HEK293 (cell line): Measurements from ENCODE around the gene CARM1.

Experiments
- GLI4 ChIP-seq: fragments of 450-650 bp; formaldehyde crosslinking; IDR thresholded peaks from 2 replicates; pipeline ENCODE4 v1.5.1; 2016; ENCODE audit warnings: missing biosample characterization, missing genetic modification characterization
- KLF9 ChIP-seq: fragments of 450-650 bp; formaldehyde crosslinking; IDR thresholded peaks from 2 replicates; pipeline ENCODE4 v1.5.1; 2016; ENCODE audit warnings: missing biosample characterization, missing genetic modification characterization, low read depth
- OSR2 ChIP-seq: fragments of 450-650 bp; formaldehyde crosslinking; IDR thresholded peaks from 2 replicates; pipeline ENCODE4 v1.5.1; 2016; ENCODE audit warnings: missing biosample characterization, missing genetic modification characterization
- PRDM2 ChIP-seq: fragments of 450-650 bp; formaldehyde crosslinking; IDR thresholded peaks from 2 replicates; pipeline ENCODE4 v1.5.1; 2016; ENCODE audit warnings: missing biosample characterization, missing genetic modification characterization, borderline replicate concordance
- SETDB1 ChIP-seq: IDR thresholded peaks from one replicate; pipeline ENCODE4 v1.6.1; 2017; ENCODE audit warnings: mild to moderate bottlenecking, low read length, moderate library complexity, mixed read lengths; ENCODE audit not compliant: insufficient read length
- ZBTB11 ChIP-seq: fragments of 450-650 bp; formaldehyde crosslinking; conservative IDR thresholded peaks from 2 replicates; pipeline ENCODE4 v1.5.1; 2016; ENCODE audit warnings: low read depth, missing biosample characterization, missing genetic modification characterization
- ZNF140 ChIP-seq: fragments of 450-650 bp; formaldehyde crosslinking; IDR thresholded peaks from 2 replicates; pipeline ENCODE4 v1.5.1; 2016; ENCODE audit warnings: missing biosample characterization, missing genetic modification characterization
- ZNF184 ChIP-seq: fragments of 450-650 bp; IDR thresholded peaks from 2 replicates; pipeline ENCODE4 v1.5.1; 2018; ENCODE audit warnings: missing biosample characterization, mild to moderate bottlenecking, missing genetic modification characterization
- ZNF19 ChIP-seq: fragments of 450-650 bp; formaldehyde crosslinking; IDR thresholded peaks from 2 replicates; pipeline ENCODE4; 2016; ENCODE audit warnings: missing biosample characterization, missing genetic modification characterization, low read depth
- ZNF2 ChIP-seq: fragments of 450-650 bp; formaldehyde crosslinking; IDR thresholded peaks from 2 replicates; pipeline ENCODE4 v1.5.1; 2016; ENCODE audit warnings: missing biosample characterization, missing genetic modification characterization
- ZNF335 ChIP-seq: fragments of 450-650 bp; formaldehyde crosslinking; conservative IDR thresholded peaks from 2 replicates; pipeline ENCODE4 v1.5.1; 2016; ENCODE audit warnings: missing biosample characterization, missing genetic modification characterization
- ZNF350 ChIP-seq: fragments of 450-650 bp; formaldehyde crosslinking; IDR thresholded peaks from 2 replicates; pipeline ENCODE4 v1.5.0; 2017; ENCODE audit warnings: missing biosample characterization, mild to moderate bottlenecking, missing genetic modification characterization
- ZNF391 ChIP-seq: fragments of 450-650 bp; formaldehyde crosslinking; IDR thresholded peaks from 2 replicates; pipeline ENCODE4 v1.5.1; 2016; ENCODE audit warnings: low read depth, missing biosample characterization, missing genetic modification characterization, borderline replicate concordance
- ZNF561 ChIP-seq: fragments of 450-650 bp; IDR thresholded peaks from 2 replicates; pipeline ENCODE4 v1.5.1; 2018; ENCODE audit warnings: missing biosample characterization, missing genetic modification characterization, borderline replicate concordance
- ZNF580 ChIP-seq: fragments of 450-650 bp; formaldehyde crosslinking; IDR thresholded peaks from 2 replicates; pipeline ENCODE4 v1.5.1; 2016; ENCODE audit warnings: missing biosample characterization, missing genetic modification characterization
- ZSCAN23 ChIP-seq: fragments of 450-650 bp; formaldehyde crosslinking; IDR thresholded peaks from 2 replicates; pipeline ENCODE4 v1.5.1; 2016; ENCODE audit warnings: missing biosample characterization, missing genetic modification characterization
- TF ChIP-seq, protein P1 (sequence below): fragments of 450-650 bp; formaldehyde crosslinking; optimal IDR thresholded peaks from 2 replicates; pipeline ENCODE3; 2016; ENCODE audit warnings: missing biosample characterization, mild to moderate bottlenecking, missing genetic modification characterization
- TF ChIP-seq, protein P2 (sequence below): fragments of 450-650 bp; formaldehyde crosslinking; IDR thresholded peaks from 2 replicates; pipeline ENCODE4 v1.5.1; 2016; ENCODE audit warnings: missing biosample characterization, missing genetic modification characterization
- TF ChIP-seq, protein P3 (sequence below): fragments of 450-650 bp; formaldehyde crosslinking; conservative IDR thresholded peaks from 2 replicates; pipeline ENCODE4 v1.5.1; 2016; ENCODE audit warnings: low read depth, missing biosample characterization, missing genetic modification characterization

The CARM1 gene

DNA sequence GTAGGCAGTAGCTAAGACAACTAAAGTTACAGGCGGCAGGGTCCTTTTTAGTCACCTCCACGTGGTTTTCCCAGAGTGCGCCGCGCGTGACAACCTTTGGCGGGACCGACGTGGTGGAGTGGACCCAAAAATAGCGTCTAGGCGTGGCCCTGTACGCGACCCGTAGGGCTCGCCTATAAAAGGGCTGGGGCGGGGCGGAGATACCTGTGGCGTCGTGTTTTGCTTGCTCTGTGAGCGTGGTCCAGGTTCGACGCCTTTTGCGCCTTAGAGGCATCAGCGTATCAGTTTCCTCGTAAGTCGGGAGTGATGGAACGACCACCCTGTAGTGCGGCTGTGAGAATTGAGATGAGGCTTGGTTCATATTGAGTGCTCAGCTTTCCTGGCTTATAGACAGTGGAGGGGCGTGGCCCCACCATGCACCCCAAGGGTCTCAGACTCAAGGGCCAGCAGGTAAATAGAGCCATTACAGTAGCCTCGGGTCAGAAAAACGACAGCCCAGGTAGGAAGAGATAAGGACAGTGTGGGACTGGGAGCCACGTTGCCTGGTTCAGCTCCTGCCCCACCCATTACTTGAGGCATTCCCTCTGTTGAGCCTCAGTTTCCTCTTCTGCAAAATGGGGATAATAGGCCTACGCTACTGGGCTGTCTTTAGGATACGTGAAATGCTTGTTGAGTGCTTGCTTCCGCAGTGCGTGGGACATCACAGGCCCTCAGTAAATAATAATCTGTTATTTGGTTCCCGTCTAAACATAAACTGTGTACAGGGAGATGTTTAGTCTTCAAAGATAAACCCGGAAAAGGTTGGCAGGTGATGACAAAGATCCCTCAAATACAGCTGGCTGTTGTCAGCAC is 34.6 kb upstream of the CARM1 start (continued):
- TF ChIP-seq ZSCAN23 (tag by site-specific recombination) (peak; percentile 87), ZNF19 (tag by site-specific recombination) (no peak), ZNF391 (tag by site-specific recombination) (peak; percentile 54; the same call in 1 of the 2 replicates), ZNF350 (tag by site-specific recombination) (peak; percentile 100), ZNF561 (tag by site-specific recombination) (peak; percentile 67; the same call in 1 of the 2 replicates), ZNF140 (no peak), ZBTB11 (tag by site-specific recombination) (0 out of 2 replicates have a peak, but pooled peaks have one; percentile 1), OSR2 (0 out of 2 replicates have a peak, but pooled peaks have one; percentile 7), ZNF335 (tag by site-specific recombination) (peak; percentile 75), KLF9 (tag by site-specific recombination) (peak; percentile 76), ZNF2 (peak; percentile 51), ZNF184 (no peak), GLI4 (peak; percentile 65; the same call in 1 of the 2 replicates), PRDM2 (tag by site-specific recombination) (no peak), SETDB1 (peak; percentile 98), ZNF580 (tag by site-specific recombination) (peak; percentile 81)
- TF ChIP-seq, protein P1, sequence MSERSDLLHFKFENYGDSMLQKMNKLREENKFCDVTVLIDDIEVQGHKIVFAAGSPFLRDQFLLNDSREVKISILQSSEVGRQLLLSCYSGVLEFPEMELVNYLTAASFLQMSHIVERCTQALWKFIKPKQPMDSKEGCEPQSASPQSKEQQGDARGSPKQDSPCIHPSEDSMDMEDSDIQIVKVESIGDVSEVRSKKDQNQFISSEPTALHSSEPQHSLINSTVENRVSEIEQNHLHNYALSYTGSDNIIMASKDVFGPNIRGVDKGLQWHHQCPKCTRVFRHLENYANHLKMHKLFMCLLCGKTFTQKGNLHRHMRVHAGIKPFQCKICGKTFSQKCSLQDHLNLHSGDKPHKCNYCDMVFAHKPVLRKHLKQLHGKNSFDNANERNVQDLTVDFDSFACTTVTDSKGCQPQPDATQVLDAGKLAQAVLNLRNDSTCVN (tag by site-specific recombination), result peak; percentile 56
- TF ChIP-seq, protein P2, sequence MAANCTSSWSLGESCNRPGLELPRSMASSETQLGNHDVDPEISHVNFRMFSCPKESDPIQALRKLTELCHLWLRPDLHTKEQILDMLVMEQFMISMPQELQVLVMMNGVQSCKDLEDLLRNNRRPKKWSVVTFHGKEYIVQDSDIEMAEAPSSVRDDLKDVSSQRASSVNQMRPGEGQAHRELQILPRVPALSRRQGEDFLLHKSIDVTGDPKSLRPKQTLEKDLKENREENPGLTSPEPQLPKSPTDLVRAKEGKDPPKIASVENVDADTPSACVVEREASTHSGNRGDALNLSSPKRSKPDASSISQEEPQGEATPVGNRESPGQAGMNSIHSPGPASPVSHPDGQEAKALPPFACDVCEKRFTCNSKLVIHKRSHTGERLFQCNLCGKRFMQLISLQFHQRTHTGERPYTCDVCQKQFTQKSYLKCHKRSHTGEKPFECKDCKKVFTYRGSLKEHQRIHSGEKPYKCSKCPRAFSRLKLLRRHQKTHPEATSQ (tag by site-specific recombination), result peak; percentile 37; the same call in 1 of the 2 replicates
- TF ChIP-seq, protein P3, sequence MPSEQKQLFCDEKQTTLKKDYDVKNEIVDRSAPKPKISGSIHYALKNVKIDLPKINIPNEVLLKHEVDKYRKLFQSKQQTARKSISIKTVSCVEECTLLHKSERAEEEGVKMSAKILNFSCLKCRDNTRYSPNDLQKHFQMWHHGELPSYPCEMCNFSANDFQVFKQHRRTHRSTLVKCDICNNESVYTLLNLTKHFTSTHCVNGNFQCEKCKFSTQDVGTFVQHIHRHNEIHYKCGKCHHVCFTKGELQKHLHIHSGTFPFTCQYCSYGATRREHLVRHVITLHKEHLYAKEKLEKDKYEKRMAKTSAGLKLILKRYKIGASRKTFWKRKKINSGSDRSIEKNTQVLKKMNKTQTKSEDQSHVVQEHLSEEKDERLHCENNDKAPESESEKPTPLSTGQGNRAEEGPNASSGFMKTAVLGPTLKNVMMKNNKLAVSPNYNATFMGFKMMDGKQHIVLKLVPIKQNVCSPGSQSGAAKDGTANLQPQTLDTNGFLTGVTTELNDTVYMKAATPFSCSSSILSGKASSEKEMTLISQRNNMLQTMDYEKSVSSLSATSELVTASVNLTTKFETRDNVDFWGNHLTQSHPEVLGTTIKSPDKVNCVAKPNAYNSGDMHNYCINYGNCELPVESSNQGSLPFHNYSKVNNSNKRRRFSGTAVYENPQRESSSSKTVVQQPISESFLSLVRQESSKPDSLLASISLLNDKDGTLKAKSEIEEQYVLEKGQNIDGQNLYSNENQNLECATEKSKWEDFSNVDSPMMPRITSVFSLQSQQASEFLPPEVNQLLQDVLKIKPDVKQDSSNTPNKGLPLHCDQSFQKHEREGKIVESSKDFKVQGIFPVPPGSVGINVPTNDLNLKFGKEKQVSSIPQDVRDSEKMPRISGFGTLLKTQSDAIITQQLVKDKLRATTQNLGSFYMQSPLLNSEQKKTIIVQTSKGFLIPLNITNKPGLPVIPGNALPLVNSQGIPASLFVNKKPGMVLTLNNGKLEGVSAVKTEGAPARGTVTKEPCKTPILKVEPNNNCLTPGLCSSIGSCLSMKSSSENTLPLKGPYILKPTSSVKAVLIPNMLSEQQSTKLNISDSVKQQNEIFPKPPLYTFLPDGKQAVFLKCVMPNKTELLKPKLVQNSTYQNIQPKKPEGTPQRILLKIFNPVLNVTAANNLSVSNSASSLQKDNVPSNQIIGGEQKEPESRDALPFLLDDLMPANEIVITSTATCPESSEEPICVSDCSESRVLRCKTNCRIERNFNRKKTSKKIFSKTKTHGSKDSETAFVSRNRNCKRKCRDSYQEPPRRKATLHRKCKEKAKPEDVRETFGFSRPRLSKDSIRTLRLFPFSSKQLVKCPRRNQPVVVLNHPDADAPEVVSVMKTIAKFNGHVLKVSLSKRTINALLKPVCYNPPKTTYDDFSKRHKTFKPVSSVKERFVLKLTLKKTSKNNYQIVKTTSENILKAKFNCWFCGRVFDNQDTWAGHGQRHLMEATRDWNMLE (tag by site-specific recombination), result peak; percentile 89
